B cell (primary cell): Measurements from ENCODE around the gene ADRA1B.

Experiments
- EZH2 ChIP-seq: IDR thresholded peaks from 2 replicates; pipeline ENCODE4 v1.6.1; 2012; ENCODE audit warnings: borderline replicate concordance, low read depth, mild to moderate bottlenecking, moderate library complexity, low read length; ENCODE audit not compliant: insufficient read depth, poor library complexity, severe bottlenecking
- TF ChIP-seq, protein P1 (sequence below): fragments of 200-600 bp; IDR thresholded peaks from one replicate; pipeline ENCODE4 v1.8.0; 2022; ENCODE audit warnings: antibody characterized with exemption, mild to moderate bottlenecking

DNA sequence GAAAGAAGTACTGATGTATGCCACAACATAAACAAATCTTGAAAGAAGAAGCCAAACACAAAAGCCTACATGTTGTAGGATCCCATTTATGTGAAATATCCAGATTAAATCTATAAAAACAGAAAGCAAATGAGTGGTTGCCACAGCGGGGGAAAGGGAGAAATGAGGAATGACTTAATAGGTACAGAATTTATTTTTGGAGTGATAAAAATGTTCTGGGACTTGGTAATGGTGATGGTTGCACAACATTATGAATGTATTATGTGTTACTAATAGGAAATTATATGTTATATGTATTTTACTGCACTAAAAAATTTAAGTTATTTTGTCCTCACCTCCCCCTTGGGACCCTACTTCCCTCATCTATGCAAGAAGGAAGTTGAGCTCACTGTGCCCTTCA, 76.3 kb downstream of the ADRA1B start:
- TF ChIP-seq, protein P1, sequence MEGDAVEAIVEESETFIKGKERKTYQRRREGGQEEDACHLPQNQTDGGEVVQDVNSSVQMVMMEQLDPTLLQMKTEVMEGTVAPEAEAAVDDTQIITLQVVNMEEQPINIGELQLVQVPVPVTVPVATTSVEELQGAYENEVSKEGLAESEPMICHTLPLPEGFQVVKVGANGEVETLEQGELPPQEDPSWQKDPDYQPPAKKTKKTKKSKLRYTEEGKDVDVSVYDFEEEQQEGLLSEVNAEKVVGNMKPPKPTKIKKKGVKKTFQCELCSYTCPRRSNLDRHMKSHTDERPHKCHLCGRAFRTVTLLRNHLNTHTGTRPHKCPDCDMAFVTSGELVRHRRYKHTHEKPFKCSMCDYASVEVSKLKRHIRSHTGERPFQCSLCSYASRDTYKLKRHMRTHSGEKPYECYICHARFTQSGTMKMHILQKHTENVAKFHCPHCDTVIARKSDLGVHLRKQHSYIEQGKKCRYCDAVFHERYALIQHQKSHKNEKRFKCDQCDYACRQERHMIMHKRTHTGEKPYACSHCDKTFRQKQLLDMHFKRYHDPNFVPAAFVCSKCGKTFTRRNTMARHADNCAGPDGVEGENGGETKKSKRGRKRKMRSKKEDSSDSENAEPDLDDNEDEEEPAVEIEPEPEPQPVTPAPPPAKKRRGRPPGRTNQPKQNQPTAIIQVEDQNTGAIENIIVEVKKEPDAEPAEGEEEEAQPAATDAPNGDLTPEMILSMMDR = no peak
- TF ChIP-seq EZH2 = no peak
